ENCODE results near the gene PHEX.
"Not testable (repeated sequence)": the region's sequence is repeated elsewhere in the genome, so short reads cannot be mapped to it uniquely, and the experiment has no call there.

The PHEX gene

DNA sequence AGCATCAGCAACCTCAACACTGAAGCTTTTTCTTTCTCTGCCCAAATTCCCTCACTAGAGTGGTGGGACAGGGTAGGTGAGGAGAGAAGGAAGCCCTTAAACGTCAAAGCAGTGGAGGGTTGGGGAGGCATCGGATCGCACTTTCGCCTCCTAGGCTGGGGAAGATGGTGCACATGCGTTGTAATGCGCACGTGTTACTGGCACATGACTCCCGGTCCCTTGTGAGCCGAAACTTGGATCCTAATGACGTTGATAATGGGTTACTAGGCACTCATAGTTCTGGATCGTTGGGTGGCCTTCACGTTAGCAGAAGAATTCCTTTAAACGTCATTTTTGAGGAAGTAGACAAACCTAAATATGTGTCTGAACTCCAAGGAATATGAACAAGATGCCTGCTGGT is 240.5 kb downstream of the PHEX start, which contains the start of gene CBLL2:
TSS of gene CBLL2 (plus strand) at position 301 of the 400 bp plus-strand sequence. CDS start at position 380, 79 bp downstream.
- no peak for DNase-seq

DNA sequence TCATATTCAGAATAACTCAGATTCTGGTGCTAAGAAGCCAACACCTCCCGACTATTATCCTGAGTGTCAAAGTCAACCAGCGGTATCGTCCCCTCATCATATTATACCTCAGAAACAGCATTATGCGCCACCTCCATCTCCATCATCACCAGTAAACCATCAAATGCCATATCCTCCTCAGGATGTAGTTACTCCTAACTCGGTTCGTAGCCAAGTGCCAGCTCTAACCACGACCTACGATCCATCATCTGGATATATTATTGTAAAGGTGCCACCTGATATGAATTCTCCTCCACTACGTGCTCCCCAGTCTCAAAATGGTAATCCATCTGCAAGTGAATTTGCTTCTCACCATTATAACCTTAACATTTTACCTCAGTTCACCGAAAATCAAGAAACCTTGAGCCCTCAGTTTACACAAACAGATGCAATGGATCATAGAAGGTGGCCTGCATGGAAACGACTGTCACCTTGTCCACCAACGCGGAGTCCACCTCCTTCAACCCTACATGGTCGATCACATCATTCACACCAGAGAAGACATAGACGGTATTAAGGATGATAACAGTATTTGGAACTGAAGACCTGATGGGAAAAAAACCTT is 241.7 kb downstream of the PHEX start:
- DNase-seq = no peak

DNA sequence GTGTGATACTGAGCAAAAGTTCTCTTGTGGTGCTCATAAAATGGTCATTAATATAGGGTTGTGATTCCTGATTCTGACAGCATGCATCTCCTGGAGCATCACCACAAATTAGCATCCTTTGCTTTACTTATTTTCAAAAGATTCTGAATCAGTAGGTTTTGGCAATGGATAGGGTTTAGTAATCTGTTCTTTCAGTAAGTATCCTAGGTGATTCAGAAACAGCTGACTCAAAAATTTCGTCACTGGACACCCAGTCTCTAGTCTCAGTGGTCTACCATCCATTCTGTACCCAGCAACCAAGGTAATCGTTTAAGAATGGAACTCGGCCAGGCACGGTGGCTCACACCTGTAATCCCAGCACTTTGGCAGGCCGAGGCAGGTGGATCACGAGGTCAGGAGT is 244.7 kb downstream of the PHEX start:
- DNase-seq = no peak

DNA sequence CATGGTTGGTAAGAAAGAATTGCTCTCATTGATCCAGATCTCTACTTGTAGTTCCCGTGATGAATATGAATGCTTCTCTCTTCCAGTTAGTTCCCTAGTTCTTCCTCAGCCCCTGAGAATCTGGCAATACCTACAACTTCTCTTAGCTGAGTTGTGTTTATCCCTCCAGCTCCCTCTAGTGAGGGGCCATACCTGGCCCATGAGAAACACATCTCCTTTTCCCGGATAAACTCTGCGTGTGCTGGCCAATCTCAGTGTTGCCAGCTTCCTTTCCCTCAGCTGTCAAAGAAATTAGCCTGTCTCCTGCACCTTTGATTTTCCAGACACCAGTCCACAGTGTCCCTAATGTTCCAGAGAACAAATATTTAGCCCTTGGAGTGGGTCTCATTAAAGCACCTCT is 246.2 kb downstream of the PHEX start:
- no peak for DNase-seq

DNA sequence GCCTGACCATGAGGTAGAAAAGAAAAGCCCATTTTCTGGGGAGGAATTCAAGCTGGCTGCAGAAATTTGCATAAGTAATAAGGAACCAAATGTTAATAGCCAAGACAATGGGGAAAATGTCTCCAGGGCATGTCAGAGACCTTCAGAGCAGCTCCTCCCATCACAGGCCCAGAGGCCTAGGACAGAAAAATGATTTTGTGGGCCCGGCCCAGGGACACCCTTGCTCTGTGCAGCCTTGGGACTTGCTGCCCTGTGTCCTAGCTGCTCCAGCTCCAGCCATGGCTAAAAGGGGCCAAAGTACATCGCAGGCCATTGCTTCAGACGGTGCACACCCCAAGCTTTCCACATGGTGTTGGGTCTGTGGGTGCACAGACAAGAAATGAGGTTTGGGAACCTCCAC is 257.1 kb downstream of the PHEX start:
- not testable (repeated sequence) for DNase-seq

DNA sequence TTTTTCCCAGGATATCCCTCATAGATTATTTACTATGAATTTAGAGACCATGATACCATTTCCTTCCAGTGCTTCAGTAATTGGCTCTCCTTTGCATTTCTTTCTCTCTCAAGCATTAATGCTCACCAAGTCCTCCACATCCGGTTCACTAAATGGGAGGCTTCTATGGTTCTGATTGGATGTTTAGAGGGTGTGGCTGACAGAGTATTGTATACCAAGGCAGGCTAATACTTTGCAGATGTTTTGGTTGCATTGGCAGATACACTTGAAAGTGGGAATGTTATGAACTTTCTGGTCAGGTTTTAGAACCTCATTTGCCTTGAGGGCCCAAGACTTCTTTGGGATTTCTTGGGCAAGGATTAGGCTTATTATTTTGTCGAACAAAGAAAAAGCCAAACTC is 264.7 kb downstream of the PHEX start:
- no peak for DNase-seq

DNA sequence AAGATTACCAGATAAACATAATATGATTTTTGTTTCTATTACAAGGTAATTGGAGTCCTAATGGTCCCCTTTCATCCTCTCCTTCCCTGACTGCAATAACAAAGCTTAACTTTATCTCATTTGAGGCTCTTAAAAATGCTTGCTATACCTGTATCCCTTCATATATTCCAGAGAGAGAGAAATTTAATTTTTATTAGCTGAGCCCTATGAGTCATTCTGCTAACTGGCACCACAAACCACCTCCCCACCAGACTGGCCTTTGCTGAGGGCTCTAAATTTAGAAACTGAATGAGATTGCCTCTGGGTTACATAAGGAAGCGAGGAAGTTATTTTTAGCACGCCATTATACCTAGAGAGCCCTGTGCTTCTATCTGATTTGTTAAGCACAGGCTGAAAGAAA is 268.0 kb downstream of the PHEX start:
- peak; percentile 7 for DNase-seq

Measured in NCI-H1694 (cell line).